Erythroblast (primary cell): ENCODE data around the gene TM7SF3.

Source experiments
- GATA1 ChIP-seq: IDR thresholded peaks from 2 replicates; pipeline ENCODE4 v1.6.1; 2011; ENCODE audit warnings: low read depth, mild to moderate bottlenecking, control low read depth, low read length, moderate library complexity
- POLR2A ChIP-seq: IDR thresholded peaks from 2 replicates; pipeline ENCODE4 v1.6.1; 2011; ENCODE audit warnings: mild to moderate bottlenecking, low read length

DNA sequence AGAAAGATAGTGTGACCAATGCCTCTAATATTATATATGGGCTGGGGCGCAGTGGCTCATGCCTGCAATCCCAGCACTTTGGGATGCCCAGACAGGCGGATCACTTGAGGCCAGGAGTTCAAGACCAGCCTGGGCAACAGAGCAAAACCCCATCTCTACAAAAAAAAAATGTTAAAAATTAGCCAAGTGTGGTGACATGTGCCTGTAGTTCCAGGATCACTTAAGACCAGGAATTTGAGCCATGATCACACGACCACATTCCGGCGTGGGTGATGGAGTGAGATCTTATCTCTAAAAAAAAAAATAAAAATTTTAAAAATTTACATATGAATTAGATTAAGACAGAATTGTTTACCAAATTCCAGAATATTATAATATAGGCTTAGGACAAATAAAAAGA lies 12.0 kb downstream of the TM7SF3 start:
- no peak for TF ChIP-seq POLR2A
- TF ChIP-seq GATA1: no peak
